Kidney (tissue), 14 donors: ENCODE results near the gene TAF11L2. TPM values are rescaled to one million over a fixed set of nuclear protein-coding genes. Genes with fewer than 3 reads are reported as not detected.
A peak's percentile ranks its signal among the peaks of the same experiment; 100 is the strongest.

Source experiments
- DNase-seq, 5 donors: peaks; one replicate each; pipeline ENCODE4 v3.0.0-alpha.2; 2013 to 2020
- FAIRE-seq: peaks from 2 replicates; lab custom pipeline; 2012; peaks lifted over from hg19 to GRCh38; lab: Jason Lieb, UNC
- H3K27ac ChIP-seq, 2 donors: one replicate each; pipeline ENCODE4 v1.7.0; 2013; ENCODE audit warnings: low read depth in 2 of 2, low read length in 2 of 2, inconsistent platforms in 1 of 2
- H3K27me3 ChIP-seq: one replicate; pipeline ENCODE4 v1.7.1; 2013; ENCODE audit warnings: low read length, inconsistent platforms; ENCODE audit not compliant: control insufficient read depth, insufficient read depth
- H3K36me3 ChIP-seq, 3 donors: one replicate each; pipeline versions ENCODE4 v1.7.0 to v1.7.1; 2013; ENCODE audit warnings: low read length in 3 of 3, control low read depth in 1 of 3, inconsistent platforms in 1 of 3; ENCODE audit not compliant: insufficient read depth in 3 of 3, control insufficient read depth in 2 of 3
- H3K4me1 ChIP-seq, 3 donors: one replicate each; pipeline versions ENCODE4 v1.7.0 to v1.7.1; 2013; ENCODE audit warnings: low read length in 3 of 3, inconsistent platforms in 1 of 3, low read depth in 1 of 3; ENCODE audit not compliant: control insufficient read depth in 2 of 3, insufficient read depth in 2 of 3
- H3K4me3 ChIP-seq, 3 donors: one replicate each; pipeline versions ENCODE4 v1.7.0 to v1.8.1; 2013; ENCODE audit warnings: low read length in 3 of 3, control low read depth in 1 of 3, inconsistent platforms in 1 of 3
- H3K9ac ChIP-seq, 3 donors: one replicate each; pipeline versions ENCODE4 v1.7.0 to v1.7.1; 2013; ENCODE audit warnings: low read length in 3 of 3, control low read depth in 1 of 3, inconsistent platforms in 1 of 3
- H3K9me3 ChIP-seq, 3 donors: one replicate each; pipeline versions ENCODE4 v1.7.0 to v1.7.1; 2013; ENCODE audit warnings: low read length in 3 of 3, control low read depth in 1 of 3, inconsistent platforms in 1 of 3; ENCODE audit not compliant: control insufficient read depth in 2 of 3, insufficient read depth in 1 of 3
- intact Hi-C: fragments of 100-400 bp; cut with DNase I; formaldehyde crosslinking; loops from one replicate; pipeline ENCODE4 v1.11.1; 2022
- polyA plus RNA-seq: library from polyadenylated mRNA; stranded (reverse); fragments of 350-450 nt; fragmentation: Illumina TruSeq; extraction: RNeasy Lipid Tissue Mini Kit (QIAGEN cat#74804); gene quantifications from one replicate; pipeline ENCODE4 v1.2.3, GENCODE V29; 2014; ENCODE audit warnings: low read depth, low replicate concordance; ENCODE audit not compliant: insufficient read depth
- total RNA-seq: library from RNA; stranded (reverse); fragmentation: NEBNext Ultra II Directional; extraction: Animal tissue kit (Norgen Biotek cat#: 25700); gene quantifications from one replicate; pipeline ENCODE4 v1.2.1, GENCODE V29; 2021
- TF ChIP-seq, protein P1 (sequence below): IDR thresholded peaks from 3 replicates; pipeline ENCODE4 v1.5.1; 2012; ENCODE audit warnings: mild to moderate bottlenecking, moderate library complexity, borderline replicate concordance; ENCODE audit not compliant: insufficient read depth; ENCODE audit errors: extremely low read depth
- donor health status: control.
- donor health status: control.
- donor health status: control.
- donor health status: control.
- donor health status: control.
- donor health status: DM: yes; HTN: yes; CAD: no.
- donor health status: Normal renal cell carcinoma (clear cell type).

The TAF11L2 gene
- total and polyA plus RNA-seq, 2 donors from 2014 or later = not detected

DNA sequence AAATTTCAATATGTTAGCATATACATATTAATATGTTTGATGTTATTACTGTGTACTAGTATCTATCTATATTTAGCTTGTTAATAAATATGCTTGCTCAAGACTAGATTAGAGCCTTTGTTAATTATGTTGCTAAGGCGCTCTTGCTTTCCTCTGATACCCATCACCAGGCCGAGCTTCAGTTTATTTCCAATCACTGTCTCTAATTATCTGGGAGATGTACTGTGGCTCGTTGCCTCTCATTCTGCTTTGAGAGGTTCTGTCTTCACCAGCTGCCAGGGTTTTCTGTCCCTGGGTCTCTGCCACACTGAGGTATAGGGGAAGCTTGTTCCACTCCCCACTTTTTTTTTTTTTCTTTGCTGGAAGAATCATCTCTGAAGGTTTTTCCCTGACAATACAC lies 21.0 kb upstream of the TAF11L2 start:
- intact Hi-C loops = no loop called here
- Histone ChIP-seq H3K9ac (no peak overlapping the region), H3K27me3 (no peaks in the 10 kb centered on the region), H3K4me1 (no peaks in the 10 kb centered on the region), H3K9me3 (no peaks in the 10 kb centered on the region), H3K36me3 (no peaks in the 10 kb centered on the region), H3K4me3 (no peak overlapping the region), H3K27ac (no peak overlapping the region)
- FAIRE-seq (no peak), DNase-seq (no peak)
- TF ChIP-seq, protein P1, sequence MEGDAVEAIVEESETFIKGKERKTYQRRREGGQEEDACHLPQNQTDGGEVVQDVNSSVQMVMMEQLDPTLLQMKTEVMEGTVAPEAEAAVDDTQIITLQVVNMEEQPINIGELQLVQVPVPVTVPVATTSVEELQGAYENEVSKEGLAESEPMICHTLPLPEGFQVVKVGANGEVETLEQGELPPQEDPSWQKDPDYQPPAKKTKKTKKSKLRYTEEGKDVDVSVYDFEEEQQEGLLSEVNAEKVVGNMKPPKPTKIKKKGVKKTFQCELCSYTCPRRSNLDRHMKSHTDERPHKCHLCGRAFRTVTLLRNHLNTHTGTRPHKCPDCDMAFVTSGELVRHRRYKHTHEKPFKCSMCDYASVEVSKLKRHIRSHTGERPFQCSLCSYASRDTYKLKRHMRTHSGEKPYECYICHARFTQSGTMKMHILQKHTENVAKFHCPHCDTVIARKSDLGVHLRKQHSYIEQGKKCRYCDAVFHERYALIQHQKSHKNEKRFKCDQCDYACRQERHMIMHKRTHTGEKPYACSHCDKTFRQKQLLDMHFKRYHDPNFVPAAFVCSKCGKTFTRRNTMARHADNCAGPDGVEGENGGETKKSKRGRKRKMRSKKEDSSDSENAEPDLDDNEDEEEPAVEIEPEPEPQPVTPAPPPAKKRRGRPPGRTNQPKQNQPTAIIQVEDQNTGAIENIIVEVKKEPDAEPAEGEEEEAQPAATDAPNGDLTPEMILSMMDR = no peak

- Histone ChIP-seq H3K27me3 (no peaks in the 10 kb centered on the region), H3K36me3 (no peaks in the 10 kb centered on the region), H3K4me3 (no peak overlapping the region), H3K9ac (no peak overlapping the region), H3K4me1 (no peaks in the 10 kb centered on the region), H3K27ac (no peak overlapping the region), H3K9me3 (no peaks in the 10 kb centered on the region)
- TF ChIP-seq, protein P1 = no peak
- peak in 3 of 5 donors; percentile 17 to 63 (median 56) for DNase-seq
- no peak for FAIRE-seq
- intact Hi-C loops = no loop called here
These were observed 20.3 kb upstream of the TAF11L2 start for GRCh38 chr5:17477573-17478265.

DNA sequence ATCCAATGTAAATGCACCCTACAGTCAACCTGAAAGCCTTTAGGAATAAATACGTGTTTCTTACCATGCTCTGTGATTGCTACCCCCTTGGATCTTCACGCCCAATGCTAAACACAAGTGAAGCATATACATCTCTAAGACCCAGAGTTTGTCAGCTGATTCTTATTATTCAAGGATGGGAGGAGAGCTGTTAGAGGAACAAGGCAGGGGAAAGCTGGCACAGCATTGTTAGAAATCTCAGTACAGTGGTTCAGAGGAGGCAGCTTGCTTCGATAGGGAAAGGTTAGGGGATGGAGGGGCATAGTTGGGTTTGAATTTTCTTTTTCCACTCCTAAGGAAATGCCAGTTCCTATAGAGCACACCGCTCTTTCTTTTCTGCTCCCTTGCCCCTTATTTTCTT lies 16.7 kb upstream of the TAF11L2 start:
- no peak overlapping the region for H3K27ac ChIP-seq
- no peaks in the 10 kb centered on the region for H3K9me3 ChIP-seq
- TF ChIP-seq, protein P1 = no peak
- H3K4me3 ChIP-seq = no peak overlapping the region
- H3K36me3 ChIP-seq = no peaks in the 10 kb centered on the region
- FAIRE-seq = no peak
- H3K9ac ChIP-seq = no peak overlapping the region
- intact Hi-C loops = no loop called here
- no peaks in the 10 kb centered on the region for H3K27me3 ChIP-seq
- H3K4me1 ChIP-seq = no peaks in the 10 kb centered on the region
- DNase-seq = peak in 2 of 5 donors; percentile 7 to 8
